ENCODE measurements around the gene WFS1. TPM values are rescaled to one million over a fixed set of nuclear protein-coding genes. Genes with fewer than 3 reads are reported as not detected.

WFS1 gene
- total and polyA plus RNA-seq, 2 donors (not counting 3 experiments of a cell fraction or from before 2014, with no cell fraction given): 48.2 to 70.0 TPM

GRCh38 chr4:6259886-6260285, 9.8 kb upstream of the WFS1 start:
- H3K27me3 ChIP-seq (ENCODE audit: control insufficient read depth in 2 of 2, insufficient read depth in 2 of 2, low read length in 2 of 2): no peaks in the 10 kb centered on the region
- FAIRE-seq (no peak), DNase-seq (ENCODE audit: low read depth, low spot score) (no peak)
- intact Hi-C loops (cut with micrococcal nuclease) (no loop called here), dilution Hi-C loops (cut with MboI; ENCODE audit: extremely low pct_ligation_motif_present, low sequenced_read_pairs) (no loop called here)
- TF ChIP-seq MYC (IDR thresholded peaks at IDR 0.05; ENCODE audit: low read depth, low read length): no peak
- no peak for TF ChIP-seq CTCF (IDR thresholded peaks at IDR 0.05; ENCODE audit: extremely low read depth in 1 of 2, insufficient read depth in 1 of 2, low read depth in 1 of 2, low read length in 2 of 2)
- TF ChIP-seq GATA2 (IDR thresholded peaks at IDR 0.05; ENCODE audit: insufficient read depth, insufficient read length, low read depth, low read length): no peak
- no peak for TF ChIP-seq POLR2AphosphoS5 (IDR thresholded peaks at IDR 0.05; ENCODE audit: insufficient read depth, low read depth, low read length)
- no peak for TF ChIP-seq EZH2 (IDR thresholded peaks at IDR 0.05; ENCODE audit: borderline replicate concordance, low read depth, low read length, severe bottlenecking)
- TF ChIP-seq POLR2A (IDR thresholded peaks at IDR 0.05; ENCODE audit: low read depth, low read length): no peak
- TF ChIP-seq JUN (IDR thresholded peaks at IDR 0.05; ENCODE audit: borderline replicate concordance, insufficient read depth, insufficient read length, low read depth): no peak
- TF ChIP-seq MAX (IDR thresholded peaks at IDR 0.05; ENCODE audit: insufficient read depth, insufficient read length): no peak
- no peak for TF ChIP-seq FOS (IDR thresholded peaks at IDR 0.05; ENCODE audit: borderline replicate concordance, insufficient read depth, low read length)
- no peak overlapping the region for H3K27ac ChIP-seq (ENCODE audit: insufficient read depth, low read depth, low read length)
- no peaks in the 10 kb centered on the region for H3K79me2 ChIP-seq (ENCODE audit: control insufficient read depth, insufficient read depth, low read length)
- no TSS peak for BruUV-seq (replicated peaks)
- H3K9me3 ChIP-seq (replicated peaks; ENCODE audit: control insufficient read depth, insufficient read depth, low read length): no peaks in the 10 kb centered on the region
- ChIA-PET POLR2A (interaction anchor here (0.7 kb wide), 1 partner anchor 26 kb away, joined by 5 read pairs; no protein-coding TSS in a partner anchor), CTCF (interaction anchor here (0.5 to 15.3 kb wide), 3 partner anchors 10 to 197 kb away, joined by 3 to 623 read pairs (median 151); no protein-coding TSS in a partner anchor)
- no peak overlapping the region for H3K4me2 ChIP-seq (ENCODE audit: insufficient read depth, low read length)
- H4K20me1 ChIP-seq (replicated peaks; ENCODE audit: control insufficient read depth, extremely low read depth, insufficient read depth, low read length): no peaks in the 10 kb centered on the region
- H2AFZ ChIP-seq (ENCODE audit: low read depth, low read length): no peak overlapping the region
- H3K9me1 ChIP-seq (replicated peaks; ENCODE audit: control insufficient read depth, extremely low read depth, insufficient read depth, low read length): no peaks in the 10 kb centered on the region
- H3K4me1 ChIP-seq (ENCODE audit: control insufficient read depth, extremely low read depth, insufficient read depth, low read length): peaks cover 2% of the 10 kb centered on the region
- H3K36me3 ChIP-seq (ENCODE audit: control insufficient read depth in 2 of 2, extremely low read depth in 1 of 2, insufficient read depth in 2 of 2, low read length in 2 of 2): no peaks in the 10 kb centered on the region
- no peak overlapping the region for H3K9ac ChIP-seq (replicated peaks; ENCODE audit: extremely low read depth, insufficient read depth, low read length)
- no peak overlapping the region for H3K4me3 ChIP-seq (replicated peaks in 1 of 3; ENCODE audit: insufficient read depth in 1 of 3, low read depth in 1 of 3, low read length in 3 of 3)
